Endothelial cell of umbilical vein (primary cell): ENCODE data around the gene SPINK4. TPM values are rescaled to one million over a fixed set of nuclear protein-coding genes. Genes with fewer than 3 reads are reported as not detected.

ENCODE experiments used
- BruUV-seq: library from RNA; stranded (reverse); fragments of 400-500 nt; replicated peaks from 2 replicates; lab custom pipeline; 2021; lab: Mats Ljungman, UMichigan
- CTCF ChIA-PET: fragments of 300-600, 350-600 bp; sonication (Branson Sonifier 250); formaldehyde crosslinking; loops from one replicate; lab custom pipeline; 2021; ENCODE audit warnings: antibody characterized with exemption, inconsistent platforms; lab: Charles Lee
- POLR2A ChIA-PET: fragments of 300-600, 350-600 bp; sonication (Branson Sonifier 250); formaldehyde crosslinking; loops from one replicate; lab custom pipeline; 2021; ENCODE audit warnings: antibody characterized with exemption, inconsistent platforms; lab: Charles Lee
- DNase-seq: peaks from one replicate; pipeline ENCODE4 v3.0.0-alpha.2; 2011; ENCODE audit warnings: low read depth, low spot score
- FAIRE-seq: peaks from 2 replicates; lab custom pipeline; 2011; peaks lifted over from hg19 to GRCh38; lab: Jason Lieb, UNC
- H2AFZ ChIP-seq: 2 replicates; pipeline ENCODE4 v1.6.0; 2012; ENCODE audit warnings: low read depth, low read length, control low read depth, inconsistent platforms
- H3K27ac ChIP-seq: 2 replicates; pipeline ENCODE4 v1.5.1; 2011; ENCODE audit warnings: low read depth, mild to moderate bottlenecking, control low read depth, low read length, moderate library complexity; ENCODE audit not compliant: insufficient read depth
- H3K27me3 ChIP-seq, 2 experiments: 2 replicates each; pipeline versions ENCODE4 v1.6.0 to v1.6.1; 2011; ENCODE audit warnings: low read length in 2 of 2, mixed read lengths in 1 of 2; ENCODE audit not compliant: control insufficient read depth in 2 of 2, insufficient read depth in 2 of 2
- H3K36me3 ChIP-seq, 2 experiments: 2 replicates in 1 of 2; 3 replicates in 1 of 2; pipeline ENCODE4 v1.5.1; 2011; ENCODE audit warnings: low read length in 2 of 2, mild to moderate bottlenecking in 1 of 2, moderate library complexity in 1 of 2; ENCODE audit not compliant: control insufficient read depth in 2 of 2, insufficient read depth in 2 of 2; ENCODE audit errors: extremely low read depth in 1 of 2
- H3K4me1 ChIP-seq: 3 replicates; pipeline ENCODE4 v1.5.1; 2011; ENCODE audit warnings: mild to moderate bottlenecking, low read length; ENCODE audit not compliant: control insufficient read depth, insufficient read depth; ENCODE audit errors: extremely low read depth
- H3K4me2 ChIP-seq: 2 replicates; pipeline ENCODE4 v1.6.1; 2011; ENCODE audit warnings: low read length, control low read depth, mixed read lengths; ENCODE audit not compliant: insufficient read depth
- H3K4me3 ChIP-seq, 3 experiments: fragments of 200-600 bp in 1 of 3; sonication (generic), shearing (Covaris generic) in 1 of 3; replicated peaks in 1 of 3; 2 replicates each; pipeline ENCODE4 v1.5.1; 2011 to 2016; ENCODE audit warnings: control low read depth in 3 of 3, low read length in 3 of 3, mild to moderate bottlenecking in 2 of 3, inconsistent platforms in 1 of 3, low read depth in 1 of 3, moderate library complexity in 1 of 3; ENCODE audit not compliant: insufficient read depth in 1 of 3
- H3K79me2 ChIP-seq: 2 replicates; pipeline ENCODE4 v1.6.0; 2012; ENCODE audit warnings: low read length, inconsistent platforms; ENCODE audit not compliant: control insufficient read depth, insufficient read depth
- H3K9ac ChIP-seq: replicated peaks from 2 replicates; pipeline ENCODE3; 2011; ENCODE audit warnings: low read length, control low read depth; ENCODE audit not compliant: insufficient read depth; ENCODE audit errors: extremely low read depth
- H3K9me1 ChIP-seq: replicated peaks from 3 replicates; pipeline ENCODE4 v1.6.0; 2011; ENCODE audit warnings: mild to moderate bottlenecking, low read length; ENCODE audit not compliant: control insufficient read depth, insufficient read depth; ENCODE audit errors: extremely low read depth
- H3K9me3 ChIP-seq: replicated peaks from 2 replicates; pipeline ENCODE4 v1.5.1; 2012; ENCODE audit warnings: low read length, inconsistent platforms; ENCODE audit not compliant: control insufficient read depth, insufficient read depth
- H4K20me1 ChIP-seq: replicated peaks from 2 replicates; pipeline ENCODE3; 2011; ENCODE audit warnings: mild to moderate bottlenecking, low read length; ENCODE audit not compliant: control insufficient read depth, insufficient read depth; ENCODE audit errors: extremely low read depth
- CTCF ChIP-seq, 2 donors: IDR thresholded peaks; 1 replicate in 1 of 2; 2 replicates in 1 of 2; pipeline ENCODE4 v1.5.1; 2011; ENCODE audit warnings: low read length in 2 of 2, mild to moderate bottlenecking in 2 of 2, moderate library complexity in 2 of 2, control low read depth in 1 of 2, inconsistent platforms in 1 of 2, low read depth in 1 of 2; ENCODE audit not compliant: insufficient read depth in 1 of 2; ENCODE audit errors: extremely low read depth in 1 of 2
- EZH2 ChIP-seq: IDR thresholded peaks from 2 replicates; pipeline ENCODE4 v1.6.1; 2012; ENCODE audit warnings: borderline replicate concordance, low read depth, mild to moderate bottlenecking, moderate library complexity, low read length, inconsistent platforms; ENCODE audit not compliant: severe bottlenecking
- FOS ChIP-seq: IDR thresholded peaks from 2 replicates; pipeline ENCODE4 v1.6.1; 2011; ENCODE audit warnings: mild to moderate bottlenecking, low read length, moderate library complexity, borderline replicate concordance; ENCODE audit not compliant: insufficient read depth
- GATA2 ChIP-seq: IDR thresholded peaks from 2 replicates; pipeline ENCODE4 v1.7.0; 2011; ENCODE audit warnings: low read depth, mild to moderate bottlenecking, moderate library complexity, mixed read lengths, low read length; ENCODE audit not compliant: insufficient read length, insufficient read depth
- JUN ChIP-seq: IDR thresholded peaks from 2 replicates; pipeline ENCODE4 v1.6.1; 2011; ENCODE audit warnings: borderline replicate concordance, low read depth; ENCODE audit not compliant: insufficient read length, insufficient read depth
- MAX ChIP-seq: IDR thresholded peaks from 2 replicates; pipeline ENCODE4 v1.6.1; 2011; ENCODE audit not compliant: insufficient read depth, insufficient read length
- MYC ChIP-seq: IDR thresholded peaks from one replicate; pipeline ENCODE4 v1.6.1; 2011; ENCODE audit warnings: mild to moderate bottlenecking, low read depth, low read length
- POLR2A ChIP-seq: IDR thresholded peaks from 2 replicates; pipeline ENCODE4 v1.6.1; 2012; ENCODE audit warnings: low read depth, mild to moderate bottlenecking, control low read depth, low read length
- POLR2AphosphoS5 ChIP-seq: IDR thresholded peaks from 2 replicates; pipeline ENCODE4 v1.6.1; 2012; ENCODE audit warnings: low read depth, mild to moderate bottlenecking, control low read depth, low read length, moderate library complexity; ENCODE audit not compliant: insufficient read depth
- dilution Hi-C: fragments of 300-500 bp; cut with MboI; formaldehyde crosslinking; loops from one replicate; pipeline ENCODE4 v1.15.0; 2019; ENCODE audit warnings: low sequenced_read_pairs; ENCODE audit not compliant: extremely low pct_ligation_motif_present
- intact Hi-C: fragments of 100-400 bp; cut with micrococcal nuclease; formaldehyde crosslinking; loops from one replicate; pipeline ENCODE4 v1.10.0; 2022
- polyA plus RNA-seq, 4 experiments: library from polyadenylated mRNA; depleted of rRNA in 3 of 4; stranded (reverse) in 3 of 4; unstranded in 1 of 4; fragments of >200 nt; gene quantifications; 2 replicates each; pipeline versions ENCODE4 v1.2.1 to v1.2.3, GENCODE V29; 2011 to 2012; ENCODE audit warnings: missing spikeins in 1 of 4
- total RNA-seq: library from RNA; stranded (reverse); gene quantifications from 2 replicates; pipeline ENCODE4 v1.2.3, GENCODE V29; 2021

The SPINK4 gene
- total and polyA plus RNA-seq, 2 donors (not counting 3 experiments of a cell fraction or from before 2014, with no cell fraction given) = not detected

GRCh38 chr9:33290247-33291030 lies 50.5 kb downstream of the SPINK4 start, which contains the start of gene NFX1:
Gene NFX1 (plus strand): TSS chr9:33290516. CDS start chr9:33290573, 57 bp downstream.
- Histone ChIP-seq H3K27me3 (no peaks in the 10 kb centered on the region), H3K4me1 (peaks cover 13% of the 10 kb centered on the region), H3K9me3 (no peaks in the 10 kb centered on the region), H2AFZ (peak within 1 kb of the TSS; percentile 58), H3K27ac (peak within 1 kb of the TSS; percentile 92), H3K36me3 (peaks cover 2 to 8% of the 10 kb centered on the region in 2 experiments), H3K9ac (peak within 1 kb of the TSS; percentile 100), H3K4me3 (peak within 1 kb of the TSS; percentile 57 to 79 (median 78)), H3K4me2 (peak within 1 kb of the TSS; percentile 95), H4K20me1 (no peaks in the 10 kb centered on the region), H3K9me1 (no peaks in the 10 kb centered on the region), H3K79me2 (peaks cover 36% of the 10 kb centered on the region)
- intact Hi-C loops = loop anchor here (1.0 to 2.0 kb wide), 6 partner anchors 26 to 218 kb away; partner anchors contain the start of gene BAG1
- TF ChIP-seq POLR2AphosphoS5 (peak; percentile 90), JUN (no peak), EZH2 (no peak), FOS (no peak), CTCF (IDR thresholded peaks at IDR 0.05; ENCODE audit: extremely low read depth in 1 of 2, insufficient read depth in 1 of 2, low read depth in 1 of 2, low read length in 2 of 2) (no peak), MYC (no peak), POLR2A (peak; percentile 95), MAX (peak; percentile 97), GATA2 (no peak)
- DNase-seq (peak; percentile 99), FAIRE-seq (peak; percentile 99)
- ChIA-PET POLR2A (interaction anchor here (0.6 to 1.6 kb wide), 11 partner anchors 17 to 487 kb away, joined by 3 to 13 read pairs (median 5); partner anchors contain the start of genes BAG1, CHMP5 and NOL6), CTCF (interaction anchor here (0.6 to 2.8 kb wide), 15 partner anchors 17 to 334 kb away, joined by 3 to 31 read pairs (median 5); no protein-coding TSS in a partner anchor)
- dilution Hi-C loops = no loop called here
- BruUV-seq = TSS peak; percentile 55
